MM.1S (cell line): ENCODE data around the gene GALNT7.

ENCODE experiments used
- CTCF ChIP-seq: fragments of 300-600 bp; sonication (generic); IDR thresholded peaks from 2 replicates; pipeline ENCODE4 v1.5.1; 2016; ENCODE audit warnings: antibody characterized with exemption, low read length, mixed read lengths
- EZH2 ChIP-seq: fragments of 300-600 bp; sonication (generic); optimal IDR thresholded peaks from 2 replicates; pipeline ENCODE3; 2017; ENCODE audit warnings: low read depth, mild to moderate bottlenecking, antibody characterized with exemption, low read length, mixed read lengths

GRCh38 chr4:173261052-173261451 is 92.4 kb downstream of the GALNT7 start:
- TF ChIP-seq CTCF (no peak), EZH2 (no peak)
